ENCODE data around the gene KCTD8.

DNA sequence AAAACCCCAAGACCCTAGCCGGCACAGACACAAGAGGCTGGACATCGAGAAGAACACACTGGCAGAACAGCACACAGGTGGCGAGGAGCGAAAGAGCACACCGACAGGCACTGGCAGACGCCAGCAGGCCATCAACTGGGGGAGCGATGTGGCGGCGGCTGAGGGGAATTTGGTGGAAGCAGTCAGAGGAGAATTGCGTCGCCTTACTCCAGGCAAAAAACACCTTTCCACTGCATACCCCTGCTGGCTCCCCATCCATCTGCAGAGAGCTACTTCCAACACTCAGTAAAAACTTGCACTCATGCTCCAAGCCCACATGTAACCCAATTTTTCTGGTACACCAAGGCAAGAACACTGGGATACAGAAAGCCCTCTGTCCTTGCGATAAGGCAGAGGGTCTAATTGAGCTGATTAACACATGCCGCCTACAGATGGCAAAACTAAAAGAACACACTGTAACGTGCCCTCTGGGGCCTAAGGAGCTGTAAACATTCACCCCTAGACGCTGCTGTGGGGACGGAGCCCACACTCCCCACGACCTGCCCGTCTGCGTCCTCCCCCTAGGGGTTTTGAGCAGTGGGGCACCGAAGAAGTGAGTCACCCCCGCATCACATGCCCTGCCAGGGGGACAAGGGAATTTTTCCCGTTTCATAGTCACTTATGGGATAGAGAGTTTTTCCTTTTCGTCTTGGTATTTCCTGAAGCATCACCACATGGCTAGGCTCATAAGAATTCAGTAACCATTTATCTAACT, 262.3 kb downstream of the KCTD8 start:
- TF ChIP-seq, protein P1, sequence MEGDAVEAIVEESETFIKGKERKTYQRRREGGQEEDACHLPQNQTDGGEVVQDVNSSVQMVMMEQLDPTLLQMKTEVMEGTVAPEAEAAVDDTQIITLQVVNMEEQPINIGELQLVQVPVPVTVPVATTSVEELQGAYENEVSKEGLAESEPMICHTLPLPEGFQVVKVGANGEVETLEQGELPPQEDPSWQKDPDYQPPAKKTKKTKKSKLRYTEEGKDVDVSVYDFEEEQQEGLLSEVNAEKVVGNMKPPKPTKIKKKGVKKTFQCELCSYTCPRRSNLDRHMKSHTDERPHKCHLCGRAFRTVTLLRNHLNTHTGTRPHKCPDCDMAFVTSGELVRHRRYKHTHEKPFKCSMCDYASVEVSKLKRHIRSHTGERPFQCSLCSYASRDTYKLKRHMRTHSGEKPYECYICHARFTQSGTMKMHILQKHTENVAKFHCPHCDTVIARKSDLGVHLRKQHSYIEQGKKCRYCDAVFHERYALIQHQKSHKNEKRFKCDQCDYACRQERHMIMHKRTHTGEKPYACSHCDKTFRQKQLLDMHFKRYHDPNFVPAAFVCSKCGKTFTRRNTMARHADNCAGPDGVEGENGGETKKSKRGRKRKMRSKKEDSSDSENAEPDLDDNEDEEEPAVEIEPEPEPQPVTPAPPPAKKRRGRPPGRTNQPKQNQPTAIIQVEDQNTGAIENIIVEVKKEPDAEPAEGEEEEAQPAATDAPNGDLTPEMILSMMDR (IDR thresholded peaks at IDR 0.05) = no peak
- TF ChIP-seq EZH2phosphoT487 (IDR thresholded peaks at IDR 0.05) (no peak), EZH2 (IDR thresholded peaks at IDR 0.05) (no peak)

Measured in neural progenitor cell (in vitro differentiated cells).